HUES6 (cell line): ENCODE measurements around the gene ENTPD8.

Experiments
- H3K27ac ChIP-seq: 2 replicates; pipeline ENCODE4 v1.7.0; 2013; ENCODE audit warnings: low read depth, mild to moderate bottlenecking, low read length, inconsistent platforms
- H3K27me3 ChIP-seq: 2 replicates; pipeline ENCODE4 v1.6.1; 2013; ENCODE audit warnings: low read length; ENCODE audit not compliant: control insufficient read depth, insufficient read depth
- H3K36me3 ChIP-seq: 2 replicates; pipeline ENCODE4 v1.6.1; 2013; ENCODE audit warnings: low read length; ENCODE audit not compliant: control insufficient read depth, insufficient read depth
- H3K4me1 ChIP-seq: 2 replicates; pipeline ENCODE4 v1.6.1; 2013; ENCODE audit warnings: low read length; ENCODE audit not compliant: control insufficient read depth, insufficient read depth
- H3K4me3 ChIP-seq: 2 replicates; pipeline ENCODE4 v1.5.1; 2013; ENCODE audit warnings: low read depth, low read length
- H3K9ac ChIP-seq: one replicate; pipeline ENCODE4 v1.6.1; 2013; ENCODE audit warnings: mild to moderate bottlenecking, low read length
- H3K9me3 ChIP-seq: 2 replicates; pipeline ENCODE4 v1.6.1; 2013; ENCODE audit warnings: low read depth, low read length; ENCODE audit not compliant: control insufficient read depth, insufficient read depth

ENTPD8 gene

DNA sequence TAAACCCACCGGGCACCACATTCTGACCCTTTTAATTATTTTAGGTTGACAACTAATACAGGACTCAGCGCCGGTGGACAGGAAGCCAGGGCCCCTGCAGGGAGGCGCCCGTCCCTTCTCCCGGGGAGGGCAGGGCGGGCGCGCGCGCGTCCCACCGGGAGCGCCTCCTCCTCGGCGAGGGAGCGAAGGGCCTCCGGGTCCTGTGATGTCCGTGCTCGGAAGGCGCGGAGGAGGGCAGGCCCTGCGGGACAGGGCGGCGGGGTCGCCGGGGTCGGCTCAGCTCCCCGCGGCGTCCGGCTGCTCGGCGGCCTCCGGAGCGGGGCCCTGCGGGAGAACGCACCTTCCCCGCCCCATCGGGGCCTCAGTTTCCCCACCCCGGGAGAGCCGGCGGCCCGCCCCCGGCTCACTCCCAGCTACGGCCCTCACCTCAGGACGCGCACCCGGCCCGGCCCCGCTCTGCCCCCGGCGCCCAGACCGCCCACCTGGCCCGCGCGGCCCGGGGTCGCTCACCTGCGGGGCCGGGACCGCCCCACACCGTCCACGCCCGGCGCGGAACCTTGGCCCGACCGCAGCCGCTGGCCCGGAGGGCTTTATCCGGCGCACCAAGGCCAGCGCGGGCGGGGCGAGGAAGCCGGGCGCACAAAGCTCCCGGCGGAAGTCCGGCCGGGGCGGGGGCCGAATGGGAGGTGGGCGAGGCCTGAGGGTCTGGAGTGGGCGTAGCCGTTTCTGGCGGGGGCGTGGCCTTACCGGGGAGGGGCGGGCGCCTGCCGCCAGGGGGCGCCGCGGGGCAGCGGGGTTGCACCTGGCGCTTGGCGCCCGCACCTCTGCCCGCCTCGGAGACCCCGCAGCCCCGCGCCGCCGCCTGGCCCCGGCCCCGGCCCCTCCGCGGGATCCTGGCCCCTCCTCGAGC lies 18.3 kb downstream of the ENTPD8 start, which contains the start of the genes EXD3 and NOXA1:
TSS of gene EXD3 (minus strand) at position 559 of the 910 bp plus-strand sequence. CDS start 27,805 bp downstream, outside the sequence.
TSS of gene NOXA1 (plus strand) at position 790 of the 910 bp plus-strand sequence. CDS start 137 bp downstream, outside the sequence.
- no peaks in the 10 kb centered on the region for H3K4me1 ChIP-seq
- no peaks in the 10 kb centered on the region for H3K9me3 ChIP-seq
- peaks cover 17% of the 10 kb centered on the region for H3K27me3 ChIP-seq
- peak within 1 kb of the TSS; percentile 52 for H3K9ac ChIP-seq
- H3K4me3 ChIP-seq: peak within 1 kb of the TSS; percentile 91
- peak within 1 kb of the TSS; percentile 56; the same call in 1 of the 2 replicates for H3K27ac ChIP-seq
- H3K36me3 ChIP-seq: no peaks in the 10 kb centered on the region

DNA sequence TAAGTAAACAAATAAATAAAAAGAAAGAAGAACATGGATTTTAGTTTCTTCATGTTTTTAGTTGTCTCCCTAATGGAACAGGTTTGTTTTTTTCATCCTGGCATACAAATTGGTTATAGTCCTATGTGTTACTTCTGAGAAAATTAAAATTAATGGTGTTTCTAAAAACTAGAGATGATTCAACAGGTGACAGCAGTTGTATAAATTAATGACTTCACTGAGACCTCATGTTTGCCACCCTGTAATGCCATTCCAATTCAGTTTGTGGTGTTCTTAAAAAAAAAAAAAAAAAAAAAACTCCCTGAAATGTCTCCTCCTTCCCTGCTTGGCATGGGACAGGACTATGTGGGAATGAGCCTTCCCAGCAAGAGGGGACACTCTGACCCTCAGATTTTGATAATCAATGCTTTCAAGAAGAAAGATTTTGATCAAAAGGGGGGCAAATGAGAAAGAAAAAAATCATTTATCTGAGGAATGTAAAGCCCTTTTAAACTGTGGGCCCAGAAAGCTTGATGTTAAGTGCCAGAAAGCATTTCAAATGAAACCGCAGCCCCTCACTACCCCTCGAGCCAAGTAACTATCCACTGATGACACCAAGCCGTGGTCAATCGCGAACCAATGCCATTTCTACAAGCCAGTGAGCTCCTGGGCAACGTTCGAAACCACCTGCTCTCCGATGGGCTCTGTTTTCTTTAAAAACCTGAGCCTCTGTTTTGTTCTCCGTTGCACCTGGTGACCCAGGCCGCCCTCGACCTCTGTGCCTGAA lies 19.1 kb downstream of the ENTPD8 start:
- H3K36me3 ChIP-seq: no peaks in the 10 kb centered on the region
- no peaks in the 10 kb centered on the region for H3K9me3 ChIP-seq
- H3K27ac ChIP-seq: peak overlapping the region; percentile 56; the same call in 1 of the 2 replicates
- peak overlapping the region; percentile 27 for H3K9ac ChIP-seq
- no peaks in the 10 kb centered on the region for H3K4me1 ChIP-seq
- peak overlapping the region; percentile 91 for H3K4me3 ChIP-seq
- peaks cover 17% of the 10 kb centered on the region for H3K27me3 ChIP-seq

DNA sequence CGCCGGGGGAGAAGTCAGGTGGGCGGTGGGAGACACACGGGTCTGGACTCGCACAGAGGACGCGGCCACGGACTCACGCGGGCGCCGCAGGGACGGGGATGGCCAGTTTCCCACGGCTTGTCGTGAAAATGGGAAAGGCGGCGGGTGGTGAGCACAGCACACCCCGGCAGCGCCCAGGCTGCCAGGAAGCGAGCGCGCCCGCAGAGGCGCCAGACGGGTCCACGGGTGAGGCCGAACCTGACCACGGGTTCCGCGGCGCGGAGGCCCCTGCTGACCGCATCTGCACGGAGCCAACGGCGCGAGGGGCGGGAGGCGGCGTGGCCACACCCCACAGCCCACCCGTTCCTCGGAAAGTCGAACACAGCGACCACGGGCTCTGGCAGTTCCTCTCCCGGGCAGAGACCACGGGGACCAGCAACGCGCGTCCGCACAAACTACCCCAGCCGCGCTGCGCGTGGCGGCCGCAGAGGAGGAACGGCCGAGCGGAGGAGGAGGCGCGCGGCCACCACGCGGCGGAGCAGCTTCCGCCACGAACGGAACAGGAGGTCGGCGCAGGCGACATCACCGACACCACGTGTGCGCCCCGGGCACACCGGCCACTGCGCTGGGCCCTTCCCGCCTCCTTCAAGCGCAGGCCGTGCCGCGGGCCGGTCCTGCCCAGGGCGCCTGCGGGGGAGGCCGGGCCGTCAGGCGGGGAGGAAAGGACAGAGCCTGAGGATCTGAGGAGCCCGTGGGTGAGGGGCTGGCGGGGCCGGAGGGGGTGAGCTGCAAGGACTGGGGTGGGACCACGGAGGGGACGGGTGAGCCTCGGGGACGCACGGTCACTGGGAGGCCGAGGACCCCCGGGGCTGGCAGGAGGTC lies 23.8 kb downstream of the ENTPD8 start:
- Histone ChIP-seq H3K9ac (no peak overlapping the region), H3K4me3 (no peak overlapping the region), H3K4me1 (no peaks in the 10 kb centered on the region), H3K9me3 (no peaks in the 10 kb centered on the region), H3K27me3 (no peaks in the 10 kb centered on the region), H3K27ac (no peak overlapping the region), H3K36me3 (no peaks in the 10 kb centered on the region)

DNA sequence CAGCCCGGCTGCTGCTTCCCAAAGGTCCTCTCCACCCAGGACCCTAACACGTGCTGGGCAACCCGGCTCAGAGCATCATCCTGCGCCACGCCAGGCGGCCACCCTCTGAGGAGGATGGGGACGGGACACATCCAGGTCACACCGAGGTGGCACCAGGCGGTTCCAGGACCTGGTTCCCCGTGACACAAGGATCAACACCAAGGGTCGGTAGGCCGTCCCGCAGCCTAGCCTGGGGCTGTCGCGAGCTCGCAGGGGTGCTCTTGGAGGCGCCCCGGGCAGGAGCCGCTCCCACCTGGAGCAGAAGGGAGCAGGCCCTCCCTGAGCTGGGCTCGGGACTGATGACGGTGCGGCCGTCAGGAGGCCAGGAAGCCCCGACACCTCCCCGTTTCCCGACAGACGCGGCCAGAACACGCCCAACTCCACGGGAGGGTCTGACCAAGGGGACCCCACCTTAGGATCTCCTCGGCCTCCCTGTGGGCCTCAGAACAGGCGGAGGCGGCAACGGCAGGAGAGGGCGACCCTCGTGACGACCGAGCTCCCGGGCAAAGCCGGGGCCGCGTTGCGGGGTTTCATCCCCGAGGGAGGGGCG lies 24.5 kb downstream of the ENTPD8 start:
- no peaks in the 10 kb centered on the region for H3K9me3 ChIP-seq
- H3K4me1 ChIP-seq: peaks cover 3% of the 10 kb centered on the region; the same call in 1 of the 2 replicates
- no peak overlapping the region for H3K27ac ChIP-seq
- no peak overlapping the region for H3K4me3 ChIP-seq
- no peaks in the 10 kb centered on the region for H3K27me3 ChIP-seq
- H3K36me3 ChIP-seq: no peaks in the 10 kb centered on the region
- H3K9ac ChIP-seq: no peak overlapping the region

GRCh38 chr9:137416006-137416562 lies 25.1 kb downstream of the ENTPD8 start:
- Histone ChIP-seq H3K36me3 (no peaks in the 10 kb centered on the region), H3K27me3 (no peaks in the 10 kb centered on the region), H3K27ac (no peak overlapping the region), H3K9me3 (no peaks in the 10 kb centered on the region), H3K9ac (no peak overlapping the region), H3K4me3 (no peak overlapping the region), H3K4me1 (peaks cover 3% of the 10 kb centered on the region; the same call in 1 of the 2 replicates)

- Histone ChIP-seq H3K27ac (no peak overlapping the region), H3K4me1 (peaks cover 3% of the 10 kb centered on the region; the same call in 1 of the 2 replicates), H3K27me3 (no peaks in the 10 kb centered on the region), H3K9ac (no peak overlapping the region), H3K4me3 (no peak overlapping the region), H3K9me3 (no peaks in the 10 kb centered on the region), H3K36me3 (no peaks in the 10 kb centered on the region)
These were observed 25.7 kb downstream of the ENTPD8 start for GRCh38 chr9:137415451-137415850.

DNA sequence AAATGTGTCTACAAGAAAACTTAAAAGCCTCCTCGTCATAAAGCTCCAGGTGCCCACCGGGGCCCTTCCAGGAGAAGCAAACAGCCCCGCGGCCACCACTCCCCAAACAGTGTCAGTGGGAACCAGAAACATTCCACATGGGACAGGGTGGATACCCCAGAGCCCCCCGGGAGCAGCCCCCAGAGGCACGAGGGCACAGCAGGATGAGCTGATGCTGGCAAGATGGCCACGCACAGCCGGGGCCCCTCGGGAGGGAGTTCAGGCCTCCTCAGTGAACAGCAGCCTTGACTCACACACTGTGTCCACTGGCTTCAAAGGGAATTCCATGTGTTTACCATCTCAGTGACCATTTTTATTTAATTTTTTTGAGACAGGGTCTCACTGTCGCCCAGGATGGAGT lies 28.7 kb downstream of the ENTPD8 start:
- Histone ChIP-seq H3K36me3 (no peaks in the 10 kb centered on the region), H3K4me1 (peaks cover 3% of the 10 kb centered on the region), H3K27me3 (no peaks in the 10 kb centered on the region), H3K9me3 (no peaks in the 10 kb centered on the region), H3K9ac (no peak overlapping the region), H3K4me3 (no peak overlapping the region), H3K27ac (no peak overlapping the region)

GRCh38 chr9:137411645-137412380 lies 29.3 kb downstream of the ENTPD8 start:
- Histone ChIP-seq H3K27ac (peak overlapping the region; percentile 21; the same call in 1 of the 2 replicates), H3K36me3 (no peaks in the 10 kb centered on the region), H3K27me3 (no peaks in the 10 kb centered on the region), H3K4me3 (no peak overlapping the region), H3K9me3 (no peaks in the 10 kb centered on the region), H3K4me1 (peaks cover 3% of the 10 kb centered on the region), H3K9ac (no peak overlapping the region)

GRCh38 chr9:137411260-137411644 lies 29.9 kb downstream of the ENTPD8 start:
- H3K9ac ChIP-seq: no peak overlapping the region
- H3K9me3 ChIP-seq: no peaks in the 10 kb centered on the region
- H3K4me1 ChIP-seq: peaks cover 3% of the 10 kb centered on the region
- no peaks in the 10 kb centered on the region for H3K36me3 ChIP-seq
- no peaks in the 10 kb centered on the region; the same call in 1 of the 2 replicates for H3K27me3 ChIP-seq
- no peak overlapping the region for H3K27ac ChIP-seq
- H3K4me3 ChIP-seq: no peak overlapping the region
